Central memory CD4-positive, alpha-beta T cell (primary cell): ENCODE results near the gene IFITM10.
A peak's percentile ranks its signal among the peaks of the same experiment; 100 is the strongest.
"Not testable (repeated sequence)": the region's sequence is repeated elsewhere in the genome, so short reads cannot be mapped to it uniquely, and the experiment has no call there.

ENCODE experiments used
- DNase-seq: peaks from one replicate; pipeline ENCODE4 v3.0.0; 2022

The IFITM10 gene

DNA sequence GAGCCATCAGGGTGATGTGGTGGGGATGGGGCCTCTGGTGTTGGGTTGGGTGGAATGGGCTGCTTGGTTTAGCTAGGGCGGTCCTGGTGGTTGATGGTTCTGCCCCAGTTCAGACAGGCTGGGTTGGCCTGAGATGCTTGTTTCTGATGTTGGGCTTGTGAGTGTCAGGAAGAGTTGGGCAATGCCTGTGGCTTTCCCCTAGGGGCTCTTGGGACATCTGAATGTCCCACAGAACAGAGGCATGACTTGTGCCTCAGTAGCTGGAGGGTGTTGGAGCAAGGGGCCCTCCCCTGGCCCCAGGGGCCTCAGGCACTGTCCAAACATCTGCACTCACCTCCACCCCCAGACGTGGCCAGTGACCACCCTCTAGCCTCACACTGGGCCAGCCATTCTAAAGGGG lies 27.3 kb upstream of the IFITM10 start:
- no peak for DNase-seq

DNA sequence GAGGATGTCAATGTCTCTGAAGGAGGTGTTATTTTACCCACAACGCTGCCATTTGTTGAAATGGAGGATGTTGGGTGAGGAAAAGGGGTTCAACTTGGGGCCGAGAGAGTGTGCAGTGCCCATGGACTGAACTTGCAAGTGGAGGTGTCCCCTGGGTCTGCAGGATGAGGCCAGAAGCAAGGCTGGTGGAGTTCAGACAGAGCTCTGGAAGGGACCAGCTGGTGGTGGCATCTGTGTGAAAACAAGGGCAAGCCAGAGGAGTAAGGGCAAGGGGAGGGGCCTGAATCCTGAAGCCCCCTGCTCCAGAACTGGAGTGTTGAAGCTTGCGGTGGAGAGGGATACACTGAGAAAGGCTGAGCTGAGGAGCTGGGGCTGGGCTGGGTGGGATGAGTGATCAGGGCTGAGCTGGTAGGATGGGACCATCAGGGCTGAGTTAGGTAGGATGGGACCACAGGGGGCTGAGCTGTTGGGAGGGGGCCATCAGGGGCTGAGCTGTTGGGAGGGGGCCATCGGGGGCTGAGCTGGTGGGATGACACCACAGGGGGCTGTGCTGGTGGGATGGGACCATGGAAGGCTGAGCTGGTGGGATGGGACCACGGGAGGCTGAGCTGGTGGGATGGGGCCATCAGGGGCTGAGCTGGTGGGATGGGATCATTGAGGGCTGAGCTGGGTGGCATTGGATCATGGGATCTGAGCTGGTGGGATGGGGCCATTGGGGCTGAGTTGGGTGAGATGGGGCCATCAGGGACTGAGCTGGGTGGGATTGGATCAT lies 26.7 kb upstream of the IFITM10 start:
- no peak for DNase-seq

DNA sequence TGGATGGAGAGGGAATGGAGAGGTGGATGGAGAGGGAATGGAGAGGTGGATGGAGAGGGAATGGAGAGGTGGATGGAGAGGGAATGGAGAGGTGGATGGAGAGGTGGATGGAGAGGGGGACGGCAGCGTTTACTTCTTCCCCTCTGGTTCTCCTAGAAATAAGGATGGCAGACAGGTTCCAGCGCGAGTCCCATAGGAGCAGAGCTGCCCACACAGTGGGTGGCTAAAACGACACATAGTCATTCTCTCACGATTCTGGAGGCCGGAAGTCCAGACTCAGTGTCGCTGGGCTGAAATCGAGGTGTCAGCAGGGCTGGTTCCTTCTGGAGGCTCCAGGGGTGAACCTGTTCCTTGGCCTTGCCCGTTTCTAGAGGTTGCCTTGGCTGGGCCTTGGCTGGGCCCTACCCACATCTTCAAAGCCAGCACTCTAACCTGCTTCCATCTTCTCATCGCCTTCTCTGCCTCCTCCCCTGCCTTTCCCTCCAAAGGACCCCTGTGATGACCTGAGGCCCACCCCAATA lies 26.0 kb upstream of the IFITM10 start:
- no peak for DNase-seq

- no peak for DNase-seq
Measured at GRCh38 chr11:1774886-1775285, 24.5 kb upstream of the IFITM10 start.

- no peak for DNase-seq
Measured at GRCh38 chr11:1773994-1774550, 23.7 kb upstream of the IFITM10 start.

GRCh38 chr11:1773131-1773993 lies 23.0 kb upstream of the IFITM10 start:
- no peak for DNase-seq

GRCh38 chr11:1772270-1773130 lies 22.1 kb upstream of the IFITM10 start:
- peak; percentile 18 for DNase-seq

DNA sequence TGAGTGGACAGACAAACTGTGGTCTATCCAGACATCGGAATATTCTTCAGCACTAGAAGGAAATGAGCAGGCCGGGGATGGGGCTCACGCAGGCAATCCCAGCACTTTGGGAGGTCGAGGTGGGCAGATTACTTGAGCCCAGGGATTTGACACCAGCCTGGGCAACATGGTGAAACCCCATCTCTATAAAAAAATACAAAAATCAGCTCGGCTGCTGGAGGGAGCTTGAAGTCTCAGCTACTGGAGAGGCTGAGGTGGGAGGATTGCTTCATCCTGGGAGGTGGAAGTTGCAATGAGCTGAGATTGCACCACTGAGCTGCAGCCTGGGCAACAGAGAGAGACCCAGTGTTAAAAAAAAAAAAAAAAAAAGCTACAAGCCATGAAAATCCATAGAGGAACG lies 21.3 kb upstream of the IFITM10 start:
- no peak for DNase-seq

DNA sequence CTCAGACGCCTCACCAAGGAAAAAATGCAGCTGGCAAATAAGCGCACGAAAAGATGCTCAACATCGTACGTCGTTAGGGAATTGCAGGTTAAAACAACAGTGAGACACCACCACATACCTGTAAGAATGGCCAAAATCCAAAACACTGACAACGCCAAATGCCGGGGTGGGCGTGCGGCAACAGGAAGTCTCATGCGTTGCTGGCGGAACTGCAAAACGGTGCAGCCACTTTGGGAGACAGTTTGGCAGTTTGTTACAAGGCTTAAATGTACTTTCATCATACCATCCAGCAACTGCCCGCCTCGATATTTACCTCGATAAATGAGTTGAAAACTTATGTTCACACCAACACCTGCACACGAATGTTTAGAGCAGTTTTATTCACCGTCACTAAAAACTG lies 20.9 kb upstream of the IFITM10 start:
- no peak for DNase-seq

GRCh38 chr11:1770528-1770927 lies 20.1 kb upstream of the IFITM10 start:
- DNase-seq = no peak

GRCh38 chr11:1770061-1770460 lies 19.7 kb upstream of the IFITM10 start:
- no peak for DNase-seq

DNA sequence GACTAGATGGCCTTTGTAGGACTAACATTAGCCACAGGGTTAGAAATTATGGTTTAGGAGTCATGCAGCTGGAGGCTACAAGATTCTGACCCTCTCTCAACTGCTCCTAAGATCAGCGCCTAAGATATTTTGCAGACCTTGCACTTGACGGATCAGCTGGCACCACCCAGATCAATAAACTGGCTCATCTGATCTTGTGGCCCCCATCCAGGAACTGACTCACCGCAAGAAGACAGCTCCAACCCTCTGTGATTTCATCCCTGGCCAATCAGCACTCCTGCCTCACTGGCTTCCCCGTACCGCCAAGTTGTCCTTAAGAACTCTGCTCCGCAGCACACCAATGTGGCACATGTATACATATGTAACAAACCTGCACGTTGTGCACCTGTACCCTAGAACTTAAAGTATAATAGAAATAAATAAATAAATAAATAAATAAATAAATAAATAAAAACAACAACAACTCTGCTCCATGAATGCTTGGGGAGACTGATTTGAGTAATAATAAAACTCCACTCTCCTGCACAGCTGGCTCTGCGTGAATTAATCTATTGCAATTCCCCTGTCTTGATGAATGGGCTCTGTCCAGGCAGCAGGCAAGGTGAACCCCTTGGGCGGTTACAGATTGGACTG lies 19.0 kb upstream of the IFITM10 start:
- DNase-seq = not testable (repeated sequence)

DNA sequence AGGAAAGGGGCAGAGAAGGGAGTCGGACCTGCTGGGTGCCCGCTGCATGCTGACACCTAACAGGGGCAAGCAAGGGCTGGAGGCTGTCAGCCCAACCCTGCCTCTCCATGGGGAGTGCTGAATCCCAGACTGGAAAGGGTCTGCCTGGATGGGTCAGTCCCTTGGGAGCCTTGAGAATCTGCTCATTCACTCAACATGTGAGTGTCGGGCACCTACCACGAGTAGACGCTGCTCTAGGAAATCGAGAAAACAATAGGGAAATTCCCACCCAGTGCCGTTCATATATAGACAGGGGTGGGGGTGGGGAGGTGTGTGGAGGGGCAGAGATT lies 17.7 kb upstream of the IFITM10 start:
- DNase-seq = no peak

- DNase-seq = no peak
Measured at GRCh38 chr11:1767399-1768140, 17.2 kb upstream of the IFITM10 start.

- no peak for DNase-seq
Measured at GRCh38 chr11:1766719-1767398, 16.5 kb upstream of the IFITM10 start.

DNA sequence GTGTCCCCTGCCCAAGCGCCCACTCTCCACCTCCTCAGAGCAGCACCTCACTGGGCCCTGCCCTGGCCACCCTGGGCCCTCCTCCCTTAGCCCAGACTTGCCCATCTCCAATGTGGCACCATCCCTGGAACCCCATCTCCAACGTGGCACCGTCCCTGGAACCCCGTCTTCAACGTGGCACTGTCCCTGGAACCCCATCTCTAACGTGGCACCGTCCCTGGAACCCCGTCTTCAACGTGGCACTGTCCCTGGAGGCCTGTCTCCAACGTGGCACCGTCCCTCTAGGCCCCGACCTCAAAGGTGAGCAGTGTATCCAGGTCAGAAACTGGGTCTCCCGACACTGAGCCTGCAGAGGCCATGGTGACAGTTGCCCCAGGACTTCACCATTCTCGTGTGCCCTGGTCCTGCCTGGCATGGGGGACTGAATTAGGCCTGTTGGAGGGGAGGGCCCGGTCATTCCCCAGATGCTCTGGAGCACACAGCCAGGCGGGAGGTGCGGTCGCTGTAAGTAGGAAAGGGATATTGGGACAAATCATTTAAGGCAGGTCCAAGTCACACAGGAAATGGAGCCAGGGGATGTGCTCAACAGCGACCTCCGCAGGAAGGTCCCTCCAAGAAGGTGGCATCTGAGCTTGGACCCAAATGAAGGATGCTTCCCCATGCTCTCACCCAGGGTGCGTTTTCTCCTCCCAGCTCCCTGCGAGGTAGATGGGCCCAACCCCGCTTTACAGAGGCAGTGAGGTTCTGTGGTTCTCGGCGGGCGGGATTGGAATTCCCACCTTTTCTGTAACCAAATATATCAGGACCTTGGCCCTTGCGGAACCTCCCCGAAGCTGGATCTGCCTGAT lies 15.7 kb upstream of the IFITM10 start:
- DNase-seq = no peak

DNA sequence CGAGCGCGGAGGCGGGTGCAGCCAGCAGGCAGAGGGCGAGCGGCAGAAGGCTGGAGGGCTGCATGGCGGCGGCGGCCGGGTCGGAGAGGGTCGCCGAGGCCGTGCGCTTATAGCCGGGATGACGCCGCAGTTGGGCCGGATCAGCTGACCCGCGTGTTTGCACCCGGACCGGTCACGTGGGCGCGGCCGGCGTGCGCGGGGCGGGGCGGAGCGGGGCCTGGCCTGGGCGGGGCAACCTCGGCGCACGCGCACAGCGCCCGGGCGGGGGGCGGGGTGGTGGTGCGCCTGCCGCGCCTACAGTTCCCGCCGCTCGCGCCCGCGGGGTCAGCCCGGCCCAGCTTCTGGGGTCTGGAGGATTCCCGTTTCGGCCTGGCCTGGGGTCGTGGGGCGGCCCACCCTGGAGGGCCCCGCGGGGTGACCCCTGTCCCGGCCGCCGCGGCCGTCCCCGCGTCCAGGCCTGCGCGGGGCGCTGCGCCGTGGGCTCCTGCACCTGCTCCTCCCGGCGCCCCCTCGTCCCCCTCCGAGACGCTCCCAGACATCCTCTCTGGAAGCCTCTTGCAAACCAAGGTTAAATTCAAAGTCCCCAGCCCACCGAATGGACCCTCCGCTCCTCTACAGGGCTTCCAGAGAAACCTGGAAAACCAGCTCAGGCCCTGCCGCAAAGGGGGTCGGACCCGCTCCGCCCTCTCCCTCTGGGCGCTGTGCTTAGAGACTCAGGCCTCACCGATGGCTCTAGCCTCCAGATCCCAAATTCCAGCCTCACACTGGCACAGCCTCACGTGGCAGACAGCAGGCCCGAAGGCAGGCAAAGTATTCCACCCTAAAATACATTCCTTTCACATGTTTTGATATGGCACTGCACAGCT lies 13.6 kb upstream of the IFITM10 start, which contains the start of gene CTSD:
CTSD (minus strand) TSS at position 132 of the 866 bp plus-strand sequence; CDS start at position 64, 68 bp downstream.
- DNase-seq = peak; percentile 81

DNA sequence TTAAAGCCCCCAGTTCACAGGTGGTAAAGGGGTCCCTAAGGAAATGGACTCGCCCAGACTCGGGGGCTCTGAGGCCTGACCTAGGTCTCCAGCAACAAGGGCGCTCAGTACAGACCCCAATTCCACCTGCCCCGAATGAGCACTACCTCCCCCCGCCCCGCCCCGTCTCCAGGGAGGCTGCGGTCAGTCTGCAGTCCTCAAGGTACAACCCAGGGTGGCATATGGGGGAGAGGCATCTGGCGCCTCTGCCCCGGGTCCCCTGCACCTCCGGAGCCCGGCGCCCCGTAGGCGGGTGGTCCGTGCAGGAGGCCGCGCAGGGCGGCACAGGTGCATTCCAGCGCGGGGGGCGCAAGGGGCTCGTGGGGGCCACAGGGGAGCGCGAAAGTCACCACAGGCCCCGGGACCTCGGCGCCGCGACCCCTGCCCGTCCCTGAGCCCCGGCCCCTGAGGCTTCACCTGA lies 13.0 kb upstream of the IFITM10 start:
- DNase-seq = no peak
